ENCODE results near the gene SMR3A.

The SMR3A gene

DNA sequence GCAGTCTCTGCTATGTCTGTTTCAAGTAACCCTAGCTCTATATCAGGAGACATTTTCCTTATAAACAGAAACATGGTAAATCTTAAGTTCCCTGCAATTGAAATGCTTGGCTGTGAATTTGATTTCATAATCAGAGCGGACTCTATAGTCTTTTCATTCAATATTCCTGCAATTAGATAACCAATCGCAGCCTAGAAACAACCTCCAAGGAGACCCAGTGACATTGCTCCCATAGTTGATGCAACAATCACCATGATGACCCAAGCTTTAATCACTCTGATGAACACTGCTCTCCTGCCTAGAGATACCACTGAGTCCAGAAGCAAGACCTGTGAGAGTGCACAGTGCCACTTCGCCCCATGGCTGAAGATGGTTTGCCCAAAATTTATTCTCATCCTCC is 25.9 kb upstream of the SMR3A start, which contains the start of gene CABS1:
Gene CABS1, plus strand, starts transcription at position 301 of the 400 bp plus-strand sequence. Its CDS starts 59 bp downstream, at position 360.
- no peaks in the 10 kb centered on the region for H3K4me1 ChIP-seq (ENCODE audit: control insufficient read depth, insufficient read depth, low read depth, low read length)
- no peak within 1 kb of the TSS for H2AK5ac ChIP-seq (ENCODE audit: low read length, severe bottlenecking)
- WGBS = 93% methylated on average over 3 of the region's 3 CpGs
- no peak within 1 kb of the TSS for H2AFZ ChIP-seq (ENCODE audit: low read depth, low read length)
- H2BK5ac ChIP-seq (ENCODE audit: low read depth, low read length, poor library complexity, severe bottlenecking) = no peak within 1 kb of the TSS
- H3K36me3 ChIP-seq (ENCODE audit: control insufficient read depth in 1 of 2, insufficient read depth in 2 of 2, low read depth in 1 of 2, low read length in 2 of 2) = no peaks in the 10 kb centered on the region
- no peak within 1 kb of the TSS for H4K8ac ChIP-seq (ENCODE audit: low read length)
- no peak within 1 kb of the TSS for H3K4me3 ChIP-seq (ENCODE audit: insufficient read depth in 1 of 2, low read depth in 1 of 2, low read length in 2 of 2)
- no peaks in the 10 kb centered on the region for H3K9me3 ChIP-seq (ENCODE audit: control insufficient read depth, low read length)
- H3K18ac ChIP-seq (ENCODE audit: low read depth in 1 of 2, low read length in 2 of 2) = no peak within 1 kb of the TSS
- H3K23ac ChIP-seq (ENCODE audit: low read length in 2 of 2) = no peak within 1 kb of the TSS
- DNase-seq = no peak
- H3K27me3 ChIP-seq (ENCODE audit: control insufficient read depth in 1 of 2, insufficient read depth in 1 of 2, low read length in 2 of 2) = no peaks in the 10 kb centered on the region
- H3K27ac ChIP-seq (ENCODE audit: low read length, poor library complexity, severe bottlenecking) = no peak within 1 kb of the TSS
- no peak within 1 kb of the TSS for H2BK12ac ChIP-seq (ENCODE audit: low read length in 2 of 2)
- H4K91ac ChIP-seq (ENCODE audit: low read length) = no peak within 1 kb of the TSS
- H3K4ac ChIP-seq (ENCODE audit: low read depth in 1 of 2, low read length in 2 of 2) = no peak within 1 kb of the TSS
- no peak within 1 kb of the TSS for H3K4me2 ChIP-seq (ENCODE audit: low read length, poor library complexity, severe bottlenecking)
- no peak within 1 kb of the TSS for H2BK120ac ChIP-seq (ENCODE audit: low read depth, low read length)
- H3K9ac ChIP-seq (ENCODE audit: low read length) = no peak within 1 kb of the TSS
- no peak within 1 kb of the TSS for H3K14ac ChIP-seq (ENCODE audit: low read length in 2 of 2)
- H2BK15ac ChIP-seq (ENCODE audit: low read depth, poor library complexity, severe bottlenecking) = no peak within 1 kb of the TSS
- no peaks in the 10 kb centered on the region for H3K79me1 ChIP-seq (replicated peaks; ENCODE audit: low read length, poor library complexity, severe bottlenecking)

GRCh38 chr4:70336043-70336442 is 24.5 kb upstream of the SMR3A start:
- Histone ChIP-seq H3K4me2 (ENCODE audit: low read length, poor library complexity, severe bottlenecking) (no peak overlapping the region), H3K4me3 (ENCODE audit: insufficient read depth in 1 of 2, low read depth in 1 of 2, low read length in 2 of 2) (no peak overlapping the region), H4K91ac (ENCODE audit: low read length) (no peak overlapping the region), H2BK12ac (ENCODE audit: low read length in 2 of 2) (no peak overlapping the region), H3K27me3 (ENCODE audit: control insufficient read depth in 1 of 2, insufficient read depth in 1 of 2, low read length in 2 of 2) (no peaks in the 10 kb centered on the region), H2BK5ac (ENCODE audit: low read depth, low read length, poor library complexity, severe bottlenecking) (no peak overlapping the region), H3K4ac (ENCODE audit: low read depth in 1 of 2, low read length in 2 of 2) (no peak overlapping the region), H2AFZ (ENCODE audit: low read depth, low read length) (no peak overlapping the region), H3K79me1 (replicated peaks; ENCODE audit: low read length, poor library complexity, severe bottlenecking) (no peaks in the 10 kb centered on the region), H4K8ac (ENCODE audit: low read length) (no peak overlapping the region), H3K9me3 (ENCODE audit: control insufficient read depth, low read length) (no peaks in the 10 kb centered on the region), H2BK120ac (ENCODE audit: low read depth, low read length) (no peak overlapping the region), H3K14ac (ENCODE audit: low read length in 2 of 2) (no peak overlapping the region), H3K27ac (ENCODE audit: low read length, poor library complexity, severe bottlenecking) (no peak overlapping the region), H2AK5ac (ENCODE audit: low read length, severe bottlenecking) (no peak overlapping the region), H3K23ac (ENCODE audit: low read length in 2 of 2) (no peak overlapping the region), H3K4me1 (ENCODE audit: control insufficient read depth, insufficient read depth, low read depth, low read length) (no peaks in the 10 kb centered on the region), H3K18ac (ENCODE audit: low read depth in 1 of 2, low read length in 2 of 2) (no peak overlapping the region), H3K9ac (ENCODE audit: low read length) (no peak overlapping the region), H3K36me3 (ENCODE audit: control insufficient read depth in 1 of 2, insufficient read depth in 2 of 2, low read depth in 1 of 2, low read length in 2 of 2) (no peaks in the 10 kb centered on the region), H2BK15ac (ENCODE audit: low read depth, poor library complexity, severe bottlenecking) (no peak overlapping the region)
- whole genome bisulfite sequencing = 73% methylated on average over 5 of the region's 5 CpGs
- DNase-seq = no peak

DNA sequence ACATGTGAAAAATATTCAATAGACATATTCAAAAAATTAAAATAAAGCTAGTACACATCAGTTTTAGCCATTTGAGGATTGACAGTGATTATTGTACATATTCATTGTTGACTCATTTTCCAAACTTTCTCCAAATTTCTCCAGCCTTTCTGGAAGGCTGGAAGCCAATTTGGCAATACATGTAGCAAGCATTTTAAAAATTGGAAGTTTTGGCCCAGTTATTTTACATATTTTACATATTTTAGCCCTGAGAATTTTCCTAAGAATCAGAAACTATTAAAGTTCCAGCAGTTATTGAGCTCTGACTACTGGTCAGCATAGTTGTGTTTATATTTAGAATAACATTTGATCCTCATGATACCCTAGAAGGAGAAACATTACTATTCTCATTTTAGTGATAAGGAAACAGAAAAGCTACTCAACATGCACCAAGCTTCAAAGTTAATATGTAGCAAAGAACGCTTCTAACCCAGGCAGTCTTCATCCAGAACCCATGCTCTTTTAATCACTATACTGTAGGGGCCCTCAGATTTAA is 22.6 kb upstream of the SMR3A start:
- Histone ChIP-seq H2BK15ac (ENCODE audit: low read depth, poor library complexity, severe bottlenecking) (no peak overlapping the region), H3K27ac (ENCODE audit: low read length, poor library complexity, severe bottlenecking) (no peak overlapping the region), H3K79me1 (replicated peaks; ENCODE audit: low read length, poor library complexity, severe bottlenecking) (no peaks in the 10 kb centered on the region), H2AK5ac (ENCODE audit: low read length, severe bottlenecking) (no peak overlapping the region), H3K14ac (ENCODE audit: low read length in 2 of 2) (no peak overlapping the region), H3K4ac (ENCODE audit: low read depth in 1 of 2, low read length in 2 of 2) (no peak overlapping the region), H4K8ac (ENCODE audit: low read length) (no peak overlapping the region), H2BK120ac (ENCODE audit: low read depth, low read length) (no peak overlapping the region), H3K27me3 (ENCODE audit: control insufficient read depth in 1 of 2, insufficient read depth in 1 of 2, low read length in 2 of 2) (no peaks in the 10 kb centered on the region), H3K4me3 (ENCODE audit: insufficient read depth in 1 of 2, low read depth in 1 of 2, low read length in 2 of 2) (no peak overlapping the region), H3K23ac (ENCODE audit: low read length in 2 of 2) (no peak overlapping the region), H3K4me1 (ENCODE audit: control insufficient read depth, insufficient read depth, low read depth, low read length) (no peaks in the 10 kb centered on the region), H4K91ac (ENCODE audit: low read length) (no peak overlapping the region), H3K9ac (ENCODE audit: low read length) (no peak overlapping the region), H3K9me3 (ENCODE audit: control insufficient read depth, low read length) (no peaks in the 10 kb centered on the region), H3K36me3 (ENCODE audit: control insufficient read depth in 1 of 2, insufficient read depth in 2 of 2, low read depth in 1 of 2, low read length in 2 of 2) (no peaks in the 10 kb centered on the region), H3K18ac (ENCODE audit: low read depth in 1 of 2, low read length in 2 of 2) (no peak overlapping the region), H3K4me2 (ENCODE audit: low read length, poor library complexity, severe bottlenecking) (no peak overlapping the region), H2BK12ac (ENCODE audit: low read length in 2 of 2) (no peak overlapping the region), H2BK5ac (ENCODE audit: low read depth, low read length, poor library complexity, severe bottlenecking) (no peak overlapping the region), H2AFZ (ENCODE audit: low read depth, low read length) (no peak overlapping the region)
- DNase-seq = no peak
- WGBS = 100% methylated on average over 1 of the region's 1 CpG

DNA sequence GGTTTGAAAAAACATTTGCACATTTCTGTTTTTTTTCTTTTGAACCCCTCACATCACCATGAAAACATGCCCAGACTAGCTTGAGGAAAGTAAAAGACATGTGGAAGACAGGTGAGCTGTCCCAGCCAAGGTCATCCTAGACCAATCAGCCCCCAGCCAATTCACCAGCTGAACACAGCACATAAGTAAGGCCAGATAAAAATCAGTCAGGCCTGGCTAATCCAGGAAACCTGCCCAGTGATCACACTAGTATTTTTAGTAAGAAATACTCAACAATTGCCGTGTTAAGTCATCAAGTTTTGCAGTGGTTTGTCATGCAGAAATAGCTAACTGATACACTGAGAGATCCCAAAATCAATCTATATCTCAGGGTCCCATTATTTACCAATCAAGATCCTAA is 4.4 kb upstream of the SMR3A start:
- Histone ChIP-seq H3K27ac (ENCODE audit: low read length, poor library complexity, severe bottlenecking) (no peak overlapping the region), H2BK15ac (ENCODE audit: low read depth, poor library complexity, severe bottlenecking) (no peak overlapping the region), H3K4me3 (ENCODE audit: insufficient read depth in 1 of 2, low read depth in 1 of 2, low read length in 2 of 2) (no peak overlapping the region), H3K27me3 (ENCODE audit: control insufficient read depth in 1 of 2, insufficient read depth in 1 of 2, low read length in 2 of 2) (no peaks in the 10 kb centered on the region), H2BK12ac (ENCODE audit: low read length in 2 of 2) (no peak overlapping the region), H3K36me3 (ENCODE audit: control insufficient read depth in 1 of 2, insufficient read depth in 2 of 2, low read depth in 1 of 2, low read length in 2 of 2) (no peaks in the 10 kb centered on the region), H4K91ac (ENCODE audit: low read length) (no peak overlapping the region), H3K79me1 (replicated peaks; ENCODE audit: low read length, poor library complexity, severe bottlenecking) (no peaks in the 10 kb centered on the region), H2BK5ac (ENCODE audit: low read depth, low read length, poor library complexity, severe bottlenecking) (no peak overlapping the region), H3K9me3 (ENCODE audit: control insufficient read depth, low read length) (no peaks in the 10 kb centered on the region), H2AK5ac (ENCODE audit: low read length, severe bottlenecking) (no peak overlapping the region), H3K4me1 (ENCODE audit: control insufficient read depth, insufficient read depth, low read depth, low read length) (no peaks in the 10 kb centered on the region), H3K9ac (ENCODE audit: low read length) (no peak overlapping the region), H2AFZ (ENCODE audit: low read depth, low read length) (no peak overlapping the region), H4K8ac (ENCODE audit: low read length) (no peak overlapping the region), H3K18ac (ENCODE audit: low read depth in 1 of 2, low read length in 2 of 2) (no peak overlapping the region), H3K23ac (ENCODE audit: low read length in 2 of 2) (no peak overlapping the region), H3K4me2 (ENCODE audit: low read length, poor library complexity, severe bottlenecking) (no peak overlapping the region), H2BK120ac (ENCODE audit: low read depth, low read length) (no peak overlapping the region), H3K4ac (ENCODE audit: low read depth in 1 of 2, low read length in 2 of 2) (no peak overlapping the region), H3K14ac (ENCODE audit: low read length in 2 of 2) (no peak overlapping the region)
- DNase-seq = no peak
- WGBS = 35% methylated on average over 1 of the region's 1 CpG

All from mesenchymal stem cell (in vitro differentiated cells and primary cell).